Liver (tissue), 3 donors: Measurements from ENCODE around the gene DHDDS.
"Not testable (repeated sequence)": the region's sequence is repeated elsewhere in the genome, so short reads cannot be mapped to it uniquely, and the experiment has no call there.

Experiments
- CTCF ChIP-seq: fragments of 150-350 bp; IDR thresholded peaks from 2 replicates; pipeline ENCODE4 v1.5.1; 2017; ENCODE audit warnings: improper control_type of control experiment, low read depth, low read length; ENCODE audit not compliant: missing input control
- EGR1 ChIP-seq, 2 donors: IDR thresholded peaks; 2 replicates each; pipeline ENCODE4 v1.6.1; 2016 to 2018; ENCODE audit warnings: antibody characterized with exemption in 2 of 2, low read depth in 2 of 2
- HNF4A ChIP-seq, 2 donors: conservative IDR thresholded peaks; 2 replicates each; pipeline ENCODE4 v1.6.1; 2016; ENCODE audit warnings: antibody characterized with exemption in 2 of 2, mild to moderate bottlenecking in 2 of 2
- JUND ChIP-seq, 2 donors: IDR thresholded peaks; 2 replicates each; pipeline ENCODE4 v1.6.1; 2016; ENCODE audit warnings: antibody characterized with exemption in 2 of 2
- NR2F2 ChIP-seq: IDR thresholded peaks from 2 replicates; pipeline ENCODE4 v1.6.1; 2016; ENCODE audit warnings: antibody characterized with exemption
- RAD21 ChIP-seq, 2 donors: IDR thresholded peaks; 2 replicates each; pipeline ENCODE4 v1.6.1; 2016; ENCODE audit warnings: antibody characterized with exemption in 2 of 2, mild to moderate bottlenecking in 2 of 2
- REST ChIP-seq: IDR thresholded peaks from 2 replicates; pipeline ENCODE4 v1.6.1; 2016; ENCODE audit warnings: antibody characterized with exemption, mild to moderate bottlenecking
- SP1 ChIP-seq: IDR thresholded peaks from 2 replicates; pipeline ENCODE4 v1.6.1; 2018; ENCODE audit warnings: antibody characterized with exemption, mild to moderate bottlenecking
- TAF1 ChIP-seq: conservative IDR thresholded peaks from 2 replicates; pipeline ENCODE4 v1.6.1; 2016; ENCODE audit warnings: antibody characterized with exemption, mild to moderate bottlenecking
- YY1 ChIP-seq: IDR thresholded peaks from 2 replicates; pipeline ENCODE4 v1.6.1; 2016; ENCODE audit warnings: antibody characterized with exemption, mild to moderate bottlenecking
- ZBTB33 ChIP-seq: IDR thresholded peaks from 2 replicates; pipeline ENCODE4 v1.6.1; 2016; ENCODE audit warnings: antibody characterized with exemption
- TF ChIP-seq, protein P1 (sequence below): IDR thresholded peaks from 2 replicates; pipeline ENCODE4 v1.6.1; 2016; ENCODE audit warnings: antibody characterized with exemption
- TF ChIP-seq, protein P2 (sequence below): IDR thresholded peaks from 2 replicates; pipeline ENCODE4 v1.6.1; 2016; ENCODE audit warnings: antibody characterized with exemption
- donor health status: healthy.
- donor health status: healthy.

- not testable (repeated sequence) for TF ChIP-seq CTCF; EGR1 (IDR thresholded peaks at IDR 0.05; ENCODE audit: low read depth in 2 of 2); JUND (IDR thresholded peaks at IDR 0.05); RAD21 (IDR thresholded peaks at IDR 0.05); ZBTB33; TAF1; NR2F2; REST; YY1; HNF4A (conservative IDR thresholded peaks at IDR 0.05); SP1
- TF ChIP-seq, protein P1, sequence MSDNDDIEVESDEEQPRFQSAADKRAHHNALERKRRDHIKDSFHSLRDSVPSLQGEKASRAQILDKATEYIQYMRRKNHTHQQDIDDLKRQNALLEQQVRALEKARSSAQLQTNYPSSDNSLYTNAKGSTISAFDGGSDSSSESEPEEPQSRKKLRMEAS: not testable (repeated sequence)
- TF ChIP-seq, protein P2, sequence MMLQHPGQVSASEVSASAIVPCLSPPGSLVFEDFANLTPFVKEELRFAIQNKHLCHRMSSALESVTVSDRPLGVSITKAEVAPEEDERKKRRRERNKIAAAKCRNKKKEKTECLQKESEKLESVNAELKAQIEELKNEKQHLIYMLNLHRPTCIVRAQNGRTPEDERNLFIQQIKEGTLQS: not testable (repeated sequence)
These were observed 47.1 kb upstream of the DHDDS start for GRCh38 chr1:26385063-26385462.
